Measurements from ENCODE around the gene NIPAL3.

NIPAL3 gene

GRCh38 chr1:24418898-24419628 is 3.5 kb downstream of the NIPAL3 start:
- Histone ChIP-seq H3K23ac (ENCODE audit: low read length) (no peak overlapping the region), H3K18ac (ENCODE audit: low read length) (no peak overlapping the region), H3K14ac (ENCODE audit: low read length) (no peak overlapping the region), H2BK120ac (ENCODE audit: insufficient read depth, low read length, poor library complexity) (no peak overlapping the region), H3K4ac (ENCODE audit: low read depth, low read length) (no peak overlapping the region), H2AK5ac (ENCODE audit: low read length) (no peak overlapping the region), H2AFZ (ENCODE audit: insufficient read depth, low read length, poor library complexity) (no peak overlapping the region), H3K4me1 (ENCODE audit: control insufficient read depth in 1 of 2, insufficient read depth in 2 of 2, low read length in 2 of 2) (peaks cover 5 to 12% of the 10 kb centered on the region in 2 experiments), H2BK12ac (ENCODE audit: low read length) (no peak overlapping the region), H3K4me3 (ENCODE audit: low read depth, low read length) (no peak overlapping the region), H4K12ac (ENCODE audit: low read depth, low read length) (no peak overlapping the region), H3K79me2 (ENCODE audit: control insufficient read depth, insufficient read depth, low read length, poor library complexity) (no peaks in the 10 kb centered on the region), H3K4me2 (ENCODE audit: low read length) (no peak overlapping the region), H3K79me1 (ENCODE audit: low read length) (peaks cover 6% of the 10 kb centered on the region), H2BK5ac (ENCODE audit: low read depth, low read length, poor library complexity) (no peak overlapping the region), H3K27ac (ENCODE audit: low read depth, low read length) (no peak overlapping the region), H3K9me3 (ENCODE audit: insufficient read depth, low read depth, low read length) (no peaks in the 10 kb centered on the region), H4K8ac (ENCODE audit: low read depth, low read length) (no peak overlapping the region), H3K36me3 (ENCODE audit: control insufficient read depth in 1 of 2, insufficient read depth in 2 of 2, low read length in 2 of 2) (peaks cover 0 to 4% of the 10 kb centered on the region in 2 experiments), H3K9ac (ENCODE audit: low read length) (no peak overlapping the region), H4K91ac (ENCODE audit: low read depth, low read length) (no peak overlapping the region), H3K27me3 (ENCODE audit: insufficient read depth, low read length) (no peaks in the 10 kb centered on the region)
- no CpG with 5 or more reads among the region's 14 CpGs for WGBS (ENCODE audit: extremely low coverage, insufficient coverage, insufficient read length)
- DNase-seq: no peak

- Histone ChIP-seq H3K9me3 (ENCODE audit: insufficient read depth, low read depth, low read length) (no peaks in the 10 kb centered on the region), H2BK120ac (ENCODE audit: insufficient read depth, low read length, poor library complexity) (no peak overlapping the region), H3K27ac (ENCODE audit: low read depth, low read length) (no peak overlapping the region), H4K91ac (ENCODE audit: low read depth, low read length) (no peak overlapping the region), H2BK12ac (ENCODE audit: low read length) (no peak overlapping the region), H2BK5ac (ENCODE audit: low read depth, low read length, poor library complexity) (no peak overlapping the region), H3K4me2 (ENCODE audit: low read length) (no peak overlapping the region), H3K9ac (ENCODE audit: low read length) (no peak overlapping the region), H4K12ac (ENCODE audit: low read depth, low read length) (no peak overlapping the region), H3K23ac (ENCODE audit: low read length) (no peak overlapping the region), H3K18ac (ENCODE audit: low read length) (no peak overlapping the region), H3K4me3 (ENCODE audit: low read depth, low read length) (no peak overlapping the region), H3K79me2 (ENCODE audit: control insufficient read depth, insufficient read depth, low read length, poor library complexity) (no peaks in the 10 kb centered on the region), H2AFZ (ENCODE audit: insufficient read depth, low read length, poor library complexity) (no peak overlapping the region), H3K4me1 (ENCODE audit: control insufficient read depth in 1 of 2, insufficient read depth in 2 of 2, low read length in 2 of 2) (peaks cover 5 to 12% of the 10 kb centered on the region in 2 experiments), H3K27me3 (ENCODE audit: insufficient read depth, low read length) (no peaks in the 10 kb centered on the region), H3K79me1 (ENCODE audit: low read length) (peaks cover 6% of the 10 kb centered on the region), H3K14ac (ENCODE audit: low read length) (no peak overlapping the region), H4K8ac (ENCODE audit: low read depth, low read length) (no peak overlapping the region), H2AK5ac (ENCODE audit: low read length) (no peak overlapping the region), H3K4ac (ENCODE audit: low read depth, low read length) (no peak overlapping the region), H3K36me3 (ENCODE audit: control insufficient read depth in 1 of 2, insufficient read depth in 2 of 2, low read length in 2 of 2) (peaks cover 0 to 6% of the 10 kb centered on the region in 2 experiments)
- DNase-seq: peak; percentile 24 to 73
- WGBS (ENCODE audit: extremely low coverage, insufficient coverage, insufficient read length): no CpG with 5 or more reads among the region's 4 CpGs
Measured at GRCh38 chr1:24420547-24420946, 4.9 kb downstream of the NIPAL3 start.

GRCh38 chr1:24421502-24421901 is 5.9 kb downstream of the NIPAL3 start:
- no peak overlapping the region for H3K4me2 ChIP-seq (ENCODE audit: low read length)
- no peak overlapping the region for H2AK5ac ChIP-seq (ENCODE audit: low read length)
- H3K4ac ChIP-seq (ENCODE audit: low read depth, low read length): no peak overlapping the region
- H3K18ac ChIP-seq (ENCODE audit: low read length): no peak overlapping the region
- H3K79me2 ChIP-seq (ENCODE audit: control insufficient read depth, insufficient read depth, low read length, poor library complexity): no peaks in the 10 kb centered on the region
- no peak overlapping the region for H3K14ac ChIP-seq (ENCODE audit: low read length)
- no peak overlapping the region for H2BK5ac ChIP-seq (ENCODE audit: low read depth, low read length, poor library complexity)
- no peak overlapping the region for H3K27ac ChIP-seq (ENCODE audit: low read depth, low read length)
- no peaks in the 10 kb centered on the region for H3K27me3 ChIP-seq (ENCODE audit: insufficient read depth, low read length)
- no peak overlapping the region for H4K8ac ChIP-seq (ENCODE audit: low read depth, low read length)
- peaks cover 4 to 6% of the 10 kb centered on the region in 2 experiments for H3K4me1 ChIP-seq (ENCODE audit: control insufficient read depth in 1 of 2, insufficient read depth in 2 of 2, low read length in 2 of 2)
- H3K23ac ChIP-seq (ENCODE audit: low read length): no peak overlapping the region
- H3K79me1 ChIP-seq (ENCODE audit: low read length): peaks cover 2% of the 10 kb centered on the region
- no peak overlapping the region for H2AFZ ChIP-seq (ENCODE audit: insufficient read depth, low read length, poor library complexity)
- peaks cover 0 to 6% of the 10 kb centered on the region in 2 experiments for H3K36me3 ChIP-seq (ENCODE audit: control insufficient read depth in 1 of 2, insufficient read depth in 2 of 2, low read length in 2 of 2)
- DNase-seq: peak in 1 of 2 donors; percentile 27
- H3K9me3 ChIP-seq (ENCODE audit: insufficient read depth, low read depth, low read length): no peaks in the 10 kb centered on the region
- no peak overlapping the region for H4K91ac ChIP-seq (ENCODE audit: low read depth, low read length)
- H2BK120ac ChIP-seq (ENCODE audit: insufficient read depth, low read length, poor library complexity): no peak overlapping the region
- H3K9ac ChIP-seq (ENCODE audit: low read length): no peak overlapping the region
- no peak overlapping the region for H4K12ac ChIP-seq (ENCODE audit: low read depth, low read length)
- no CpG with 5 or more reads among the region's 2 CpGs for WGBS (ENCODE audit: extremely low coverage, insufficient coverage, insufficient read length)
- H3K4me3 ChIP-seq (ENCODE audit: low read depth, low read length): no peak overlapping the region
- no peak overlapping the region for H2BK12ac ChIP-seq (ENCODE audit: low read length)

GRCh38 chr1:24424207-24424606 is 8.6 kb downstream of the NIPAL3 start:
- Histone ChIP-seq H4K12ac (ENCODE audit: low read depth, low read length) (no peak overlapping the region), H2BK5ac (ENCODE audit: low read depth, low read length, poor library complexity) (no peak overlapping the region), H4K8ac (ENCODE audit: low read depth, low read length) (no peak overlapping the region), H2BK12ac (ENCODE audit: low read length) (no peak overlapping the region), H3K9ac (ENCODE audit: low read length) (no peak overlapping the region), H2BK120ac (ENCODE audit: insufficient read depth, low read length, poor library complexity) (no peak overlapping the region), H2AK5ac (ENCODE audit: low read length) (no peak overlapping the region), H3K4me2 (ENCODE audit: low read length) (no peak overlapping the region), H3K36me3 (ENCODE audit: control insufficient read depth in 1 of 2, insufficient read depth in 2 of 2, low read length in 2 of 2) (peaks cover 0 to 6% of the 10 kb centered on the region in 2 experiments), H3K4ac (ENCODE audit: low read depth, low read length) (no peak overlapping the region), H3K23ac (ENCODE audit: low read length) (peak overlapping the region; percentile 21), H3K9me3 (ENCODE audit: insufficient read depth, low read depth, low read length) (no peaks in the 10 kb centered on the region), H4K91ac (ENCODE audit: low read depth, low read length) (no peak overlapping the region), H2AFZ (ENCODE audit: insufficient read depth, low read length, poor library complexity) (no peak overlapping the region), H3K4me1 (ENCODE audit: control insufficient read depth in 1 of 2, insufficient read depth in 2 of 2, low read length in 2 of 2) (peaks cover 0 to 2% of the 10 kb centered on the region in 2 experiments), H3K27me3 (ENCODE audit: insufficient read depth, low read length) (no peaks in the 10 kb centered on the region), H3K14ac (ENCODE audit: low read length) (no peak overlapping the region), H3K79me1 (ENCODE audit: low read length) (no peaks in the 10 kb centered on the region), H3K4me3 (ENCODE audit: low read depth, low read length) (no peak overlapping the region), H3K79me2 (ENCODE audit: control insufficient read depth, insufficient read depth, low read length, poor library complexity) (no peaks in the 10 kb centered on the region), H3K18ac (ENCODE audit: low read length) (no peak overlapping the region), H3K27ac (ENCODE audit: low read depth, low read length) (no peak overlapping the region)
- no peak for DNase-seq
- no CpG with 5 or more reads among the region's 5 CpGs for WGBS (ENCODE audit: extremely low coverage, insufficient coverage, insufficient read length)
